ENCODE measurements around the gene TBATA.

Gene TBATA

GRCh38 chr10:70761031-70761601 lies 24.1 kb downstream of the TBATA start:
- no peak for DNase-seq (ENCODE audit: low read depth in 2 of 2)

- DNase-seq (ENCODE audit: low read depth in 2 of 2), result no peak
Measured at GRCh38 chr10:70760271-70760787, 24.8 kb downstream of the TBATA start.

- DNase-seq (ENCODE audit: low read depth in 2 of 2), result no peak
Measured at GRCh38 chr10:70759781-70760180, 25.4 kb downstream of the TBATA start.

GRCh38 chr10:70758757-70759514 lies 26.2 kb downstream of the TBATA start:
- DNase-seq (ENCODE audit: low read depth in 2 of 2), result peak; percentile 23 to 39

- DNase-seq (ENCODE audit: low read depth in 2 of 2), result no peak
Measured at GRCh38 chr10:70757856-70758255, 27.3 kb downstream of the TBATA start.

- DNase-seq (ENCODE audit: low read depth in 2 of 2), result no peak
Measured at GRCh38 chr10:70756700-70757360, 28.3 kb downstream of the TBATA start.

- no peak for DNase-seq (ENCODE audit: low read depth in 2 of 2)
Measured at GRCh38 chr10:70753841-70754621, 31.1 kb downstream of the TBATA start.

- DNase-seq (ENCODE audit: low read depth in 2 of 2), result no peak
Measured at GRCh38 chr10:70753026-70753663, 32.0 kb downstream of the TBATA start.

- DNase-seq (ENCODE audit: low read depth in 2 of 2), result no peak
Measured at GRCh38 chr10:70752571-70752970, 32.6 kb downstream of the TBATA start.

- DNase-seq (ENCODE audit: low read depth in 2 of 2), result no peak
Measured at GRCh38 chr10:70751991-70752390, 33.2 kb downstream of the TBATA start.

- no peak for DNase-seq (ENCODE audit: low read depth in 2 of 2)
Measured at GRCh38 chr10:70751356-70751755, 33.8 kb downstream of the TBATA start.

- no peak for DNase-seq (ENCODE audit: low read depth in 2 of 2)
Measured at GRCh38 chr10:70750156-70750703, 34.9 kb downstream of the TBATA start.

- no peak for DNase-seq (ENCODE audit: low read depth in 2 of 2)
Measured at GRCh38 chr10:70749756-70750155, 35.4 kb downstream of the TBATA start.

- DNase-seq (ENCODE audit: low read depth in 2 of 2), result no peak
Measured at GRCh38 chr10:70748801-70749573, 36.2 kb downstream of the TBATA start.

GRCh38 chr10:70748305-70748704 lies 36.9 kb downstream of the TBATA start:
- DNase-seq (ENCODE audit: low read depth in 2 of 2), result no peak

GRCh38 chr10:70747192-70747965 lies 37.8 kb downstream of the TBATA start:
- no peak for DNase-seq (ENCODE audit: low read depth in 2 of 2)

GRCh38 chr10:70745555-70745954 lies 39.6 kb downstream of the TBATA start:
- no peak for DNase-seq (ENCODE audit: low read depth in 2 of 2)

GRCh38 chr10:70744617-70745143 lies 40.5 kb downstream of the TBATA start:
- no peak for DNase-seq (ENCODE audit: low read depth in 2 of 2)

GRCh38 chr10:70743879-70744278 lies 41.3 kb downstream of the TBATA start:
- DNase-seq (ENCODE audit: low read depth in 2 of 2), result no peak

Measured in stimulated activated CD8-positive, alpha-beta memory T cell treated with anti-CD3 and anti-CD28 coated beads, Interleukin-15, amount 100 ng/mL, for 4 hours (primary cell).